OCI-LY1 (cell line): ENCODE data around the gene CAMTA2.

Experiments used
- EZH2 ChIP-seq: fragments of 200-600 bp; sonication (generic), shearing (Covaris generic); IDR thresholded peaks from 2 replicates; pipeline ENCODE4 v1.8.0; 2017; ENCODE audit warnings: borderline replicate concordance, mixed run types, mild to moderate bottlenecking, antibody characterized with exemption, low read length, moderate library complexity, mixed read lengths
- TF ChIP-seq, protein P1 (sequence below): fragments of 200-600 bp; sonication (generic), shearing (Covaris generic); IDR thresholded peaks from 2 replicates; pipeline ENCODE4 v1.5.1; 2017; ENCODE audit warnings: mild to moderate bottlenecking, antibody characterized with exemption, low read length, moderate library complexity, mixed read lengths

GRCh38 chr17:4947010-4947410 lies 40.5 kb downstream of the CAMTA2 start:
- TF ChIP-seq, protein P1, sequence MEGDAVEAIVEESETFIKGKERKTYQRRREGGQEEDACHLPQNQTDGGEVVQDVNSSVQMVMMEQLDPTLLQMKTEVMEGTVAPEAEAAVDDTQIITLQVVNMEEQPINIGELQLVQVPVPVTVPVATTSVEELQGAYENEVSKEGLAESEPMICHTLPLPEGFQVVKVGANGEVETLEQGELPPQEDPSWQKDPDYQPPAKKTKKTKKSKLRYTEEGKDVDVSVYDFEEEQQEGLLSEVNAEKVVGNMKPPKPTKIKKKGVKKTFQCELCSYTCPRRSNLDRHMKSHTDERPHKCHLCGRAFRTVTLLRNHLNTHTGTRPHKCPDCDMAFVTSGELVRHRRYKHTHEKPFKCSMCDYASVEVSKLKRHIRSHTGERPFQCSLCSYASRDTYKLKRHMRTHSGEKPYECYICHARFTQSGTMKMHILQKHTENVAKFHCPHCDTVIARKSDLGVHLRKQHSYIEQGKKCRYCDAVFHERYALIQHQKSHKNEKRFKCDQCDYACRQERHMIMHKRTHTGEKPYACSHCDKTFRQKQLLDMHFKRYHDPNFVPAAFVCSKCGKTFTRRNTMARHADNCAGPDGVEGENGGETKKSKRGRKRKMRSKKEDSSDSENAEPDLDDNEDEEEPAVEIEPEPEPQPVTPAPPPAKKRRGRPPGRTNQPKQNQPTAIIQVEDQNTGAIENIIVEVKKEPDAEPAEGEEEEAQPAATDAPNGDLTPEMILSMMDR, result no peak
- TF ChIP-seq EZH2, result no peak
